ENCODE results near the gene WDR90.

WDR90 gene

DNA sequence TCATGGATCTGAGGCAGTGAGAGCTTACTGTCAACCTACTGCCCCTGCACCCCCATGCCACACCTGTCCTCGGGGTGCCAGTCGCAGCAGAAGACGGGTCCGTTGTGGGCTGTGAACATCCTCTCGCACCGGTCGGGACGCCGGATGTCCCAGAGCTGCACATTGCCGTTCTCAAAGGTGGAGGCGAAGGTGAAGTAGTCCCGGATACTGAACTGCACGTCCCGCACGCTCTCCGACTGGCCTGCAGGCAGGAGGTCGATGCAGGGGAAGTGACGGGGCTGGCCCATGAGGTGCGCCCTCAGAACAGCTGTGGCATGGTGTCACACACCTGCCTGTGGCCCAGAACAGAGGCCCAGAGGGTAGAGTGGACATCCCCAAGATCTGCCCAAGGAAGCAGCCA is 38.3 kb downstream of the WDR90 start (continued):
- TF ChIP-seq, protein P1, sequence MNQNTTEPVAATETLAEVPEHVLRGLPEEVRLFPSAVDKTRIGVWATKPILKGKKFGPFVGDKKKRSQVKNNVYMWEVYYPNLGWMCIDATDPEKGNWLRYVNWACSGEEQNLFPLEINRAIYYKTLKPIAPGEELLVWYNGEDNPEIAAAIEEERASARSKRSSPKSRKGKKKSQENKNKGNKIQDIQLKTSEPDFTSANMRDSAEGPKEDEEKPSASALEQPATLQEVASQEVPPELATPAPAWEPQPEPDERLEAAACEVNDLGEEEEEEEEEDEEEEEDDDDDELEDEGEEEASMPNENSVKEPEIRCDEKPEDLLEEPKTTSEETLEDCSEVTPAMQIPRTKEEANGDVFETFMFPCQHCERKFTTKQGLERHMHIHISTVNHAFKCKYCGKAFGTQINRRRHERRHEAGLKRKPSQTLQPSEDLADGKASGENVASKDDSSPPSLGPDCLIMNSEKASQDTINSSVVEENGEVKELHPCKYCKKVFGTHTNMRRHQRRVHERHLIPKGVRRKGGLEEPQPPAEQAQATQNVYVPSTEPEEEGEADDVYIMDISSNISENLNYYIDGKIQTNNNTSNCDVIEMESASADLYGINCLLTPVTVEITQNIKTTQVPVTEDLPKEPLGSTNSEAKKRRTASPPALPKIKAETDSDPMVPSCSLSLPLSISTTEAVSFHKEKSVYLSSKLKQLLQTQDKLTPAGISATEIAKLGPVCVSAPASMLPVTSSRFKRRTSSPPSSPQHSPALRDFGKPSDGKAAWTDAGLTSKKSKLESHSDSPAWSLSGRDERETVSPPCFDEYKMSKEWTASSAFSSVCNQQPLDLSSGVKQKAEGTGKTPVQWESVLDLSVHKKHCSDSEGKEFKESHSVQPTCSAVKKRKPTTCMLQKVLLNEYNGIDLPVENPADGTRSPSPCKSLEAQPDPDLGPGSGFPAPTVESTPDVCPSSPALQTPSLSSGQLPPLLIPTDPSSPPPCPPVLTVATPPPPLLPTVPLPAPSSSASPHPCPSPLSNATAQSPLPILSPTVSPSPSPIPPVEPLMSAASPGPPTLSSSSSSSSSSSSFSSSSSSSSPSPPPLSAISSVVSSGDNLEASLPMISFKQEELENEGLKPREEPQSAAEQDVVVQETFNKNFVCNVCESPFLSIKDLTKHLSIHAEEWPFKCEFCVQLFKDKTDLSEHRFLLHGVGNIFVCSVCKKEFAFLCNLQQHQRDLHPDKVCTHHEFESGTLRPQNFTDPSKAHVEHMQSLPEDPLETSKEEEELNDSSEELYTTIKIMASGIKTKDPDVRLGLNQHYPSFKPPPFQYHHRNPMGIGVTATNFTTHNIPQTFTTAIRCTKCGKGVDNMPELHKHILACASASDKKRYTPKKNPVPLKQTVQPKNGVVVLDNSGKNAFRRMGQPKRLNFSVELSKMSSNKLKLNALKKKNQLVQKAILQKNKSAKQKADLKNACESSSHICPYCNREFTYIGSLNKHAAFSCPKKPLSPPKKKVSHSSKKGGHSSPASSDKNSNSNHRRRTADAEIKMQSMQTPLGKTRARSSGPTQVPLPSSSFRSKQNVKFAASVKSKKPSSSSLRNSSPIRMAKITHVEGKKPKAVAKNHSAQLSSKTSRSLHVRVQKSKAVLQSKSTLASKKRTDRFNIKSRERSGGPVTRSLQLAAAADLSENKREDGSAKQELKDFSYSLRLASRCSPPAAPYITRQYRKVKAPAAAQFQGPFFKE (tag by site-specific recombination; IDR thresholded peaks at IDR 0.05; ENCODE audit: borderline replicate concordance): no peak
- TF ChIP-seq ZBTB8A (tag by site-specific recombination; IDR thresholded peaks at IDR 0.05) (no peak), ZNF747 (tag by site-specific recombination; IDR thresholded peaks at IDR 0.05) (no peak), KLF10 (tag by site-specific recombination; IDR thresholded peaks at IDR 0.05) (no peak), PRDM10 (tag by site-specific recombination; IDR thresholded peaks at IDR 0.05) (no peak)
- TF ChIP-seq, protein P2, sequence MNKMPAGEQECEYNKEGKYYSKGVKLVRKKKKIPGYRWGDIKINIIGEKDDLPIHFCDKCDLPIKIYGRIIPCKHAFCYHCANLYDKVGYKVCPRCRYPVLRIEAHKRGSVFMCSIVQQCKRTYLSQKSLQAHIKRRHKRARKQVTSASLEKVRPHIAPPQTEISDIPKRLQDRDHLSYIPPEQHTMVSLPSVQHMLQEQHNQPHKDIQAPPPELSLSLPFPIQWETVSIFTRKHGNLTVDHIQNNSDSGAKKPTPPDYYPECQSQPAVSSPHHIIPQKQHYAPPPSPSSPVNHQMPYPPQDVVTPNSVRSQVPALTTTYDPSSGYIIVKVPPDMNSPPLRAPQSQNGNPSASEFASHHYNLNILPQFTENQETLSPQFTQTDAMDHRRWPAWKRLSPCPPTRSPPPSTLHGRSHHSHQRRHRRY (tag by site-specific recombination; IDR thresholded peaks at IDR 0.05): no peak

- Histone ChIP-seq H3K4me3 (ENCODE audit: low read depth, low read length) (peak overlapping the region; percentile 87), H3K36me3 (ENCODE audit: control insufficient read depth in 2 of 2, insufficient read depth in 1 of 2, low read length in 2 of 2) (peaks cover 0 to 43% of the 10 kb centered on the region in 2 experiments; a peak in 1 of 3 replicates), H3K9me3 (ENCODE audit: control insufficient read depth, insufficient read depth, low read depth, low read length) (no peaks in the 10 kb centered on the region), H3K4me1 (ENCODE audit: control insufficient read depth, insufficient read depth, low read length) (no peaks in the 10 kb centered on the region), H3K27ac (ENCODE audit: extremely low read depth, low read depth, low read length) (peak overlapping the region; percentile 73)
- CTCF ChIA-PET: interaction anchor here (0.7 to 1.6 kb wide), 2 partner anchors 21 to 23 kb away, joined by 4 to 5 read pairs; no protein-coding TSS in a partner anchor
- peak; percentile 34; the same call in 1 of the 2 replicates for TF ChIP-seq ZNF660 (tag by site-specific recombination; IDR thresholded peaks at IDR 0.05)
- TF ChIP-seq, protein P3, sequence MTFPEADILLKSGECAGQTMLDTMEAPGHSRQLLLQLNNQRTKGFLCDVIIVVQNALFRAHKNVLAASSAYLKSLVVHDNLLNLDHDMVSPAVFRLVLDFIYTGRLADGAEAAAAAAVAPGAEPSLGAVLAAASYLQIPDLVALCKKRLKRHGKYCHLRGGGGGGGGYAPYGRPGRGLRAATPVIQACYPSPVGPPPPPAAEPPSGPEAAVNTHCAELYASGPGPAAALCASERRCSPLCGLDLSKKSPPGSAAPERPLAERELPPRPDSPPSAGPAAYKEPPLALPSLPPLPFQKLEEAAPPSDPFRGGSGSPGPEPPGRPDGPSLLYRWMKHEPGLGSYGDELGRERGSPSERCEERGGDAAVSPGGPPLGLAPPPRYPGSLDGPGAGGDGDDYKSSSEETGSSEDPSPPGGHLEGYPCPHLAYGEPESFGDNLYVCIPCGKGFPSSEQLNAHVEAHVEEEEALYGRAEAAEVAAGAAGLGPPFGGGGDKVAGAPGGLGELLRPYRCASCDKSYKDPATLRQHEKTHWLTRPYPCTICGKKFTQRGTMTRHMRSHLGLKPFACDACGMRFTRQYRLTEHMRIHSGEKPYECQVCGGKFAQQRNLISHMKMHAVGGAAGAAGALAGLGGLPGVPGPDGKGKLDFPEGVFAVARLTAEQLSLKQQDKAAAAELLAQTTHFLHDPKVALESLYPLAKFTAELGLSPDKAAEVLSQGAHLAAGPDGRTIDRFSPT (tag by site-specific recombination; IDR thresholded peaks at IDR 0.05): peak; percentile 76; the same call in 1 of the 2 replicates
- no peak for TF ChIP-seq ZNF112 (tag by site-specific recombination; IDR thresholded peaks at IDR 0.05)
- peak; percentile 91; the same call in 1 of the 2 replicates for TF ChIP-seq BCL11A (tag by site-specific recombination; IDR thresholded peaks at IDR 0.05; ENCODE audit: low read depth)
- TF ChIP-seq BCL11B (tag by site-specific recombination; IDR thresholded peaks at IDR 0.05; ENCODE audit: low read depth): peak; percentile 99
- POLR2A ChIA-PET: interaction anchor here (0.6 to 2.9 kb wide), 13 partner anchors 8 to 337 kb away, joined by 3 to 20 read pairs (median 5); partner anchors contain the start of genes ANTKMT, AXIN1, CHTF18 and RHBDL1
These were observed 40.2 kb downstream of the WDR90 start for GRCh38 chr16:689175-689897.

Measured in HEK293 (cell line).